ENCODE measurements around the gene WASL. TPM values are rescaled to one million over a fixed set of nuclear protein-coding genes. Genes with fewer than 3 reads are reported as not detected.

The WASL gene
- total and polyA plus RNA-seq, 2 of the 13 experiments (the other 11 are each of a cell fraction or from before 2014, with no cell fraction given) = 7.9 to 12.8 TPM

DNA sequence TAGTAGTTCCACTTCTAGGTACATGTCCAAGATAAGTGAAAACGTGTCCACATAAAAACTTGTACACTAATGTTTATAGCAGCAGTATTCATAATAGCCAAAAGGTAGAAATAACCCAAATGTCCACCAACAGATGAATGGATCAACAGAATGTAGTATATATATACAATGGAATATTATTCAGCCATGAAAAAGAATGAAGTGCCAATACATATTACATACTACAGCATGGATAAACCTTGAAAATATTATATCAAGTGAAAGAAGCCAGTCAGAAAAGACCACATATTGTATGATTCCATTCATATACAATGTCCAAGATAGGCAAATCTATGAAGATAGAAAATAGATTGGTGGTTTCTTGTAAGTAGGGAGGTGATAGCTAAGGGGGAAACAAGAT is 47.8 kb upstream of the WASL start:
- ATAC-seq (no peak), DNase-seq (ENCODE audit: low spot score) (no peak), FAIRE-seq (no peak)
- no peaks in the 10 kb centered on the region for H3K79me2 ChIP-seq (ENCODE audit: insufficient read depth, low read length)
- in situ Hi-C loops (cut with HindIII; ENCODE audit: extremely low pct_ligation_motif_present, low pct_unique_long_range_greater_than_20kb) = no loop called here
- TF ChIP-seq HMG20A (CRISPR knock-in tag; IDR thresholded peaks at IDR 0.05; ENCODE audit: borderline replicate concordance) (no peak), E2F5 (CRISPR knock-in tag; conservative IDR thresholded peaks at IDR 0.05) (no peak), CHD2 (IDR thresholded peaks at IDR 0.05; ENCODE audit: low read depth, low read length) (no peak)
- TF ChIP-seq, protein P1, sequence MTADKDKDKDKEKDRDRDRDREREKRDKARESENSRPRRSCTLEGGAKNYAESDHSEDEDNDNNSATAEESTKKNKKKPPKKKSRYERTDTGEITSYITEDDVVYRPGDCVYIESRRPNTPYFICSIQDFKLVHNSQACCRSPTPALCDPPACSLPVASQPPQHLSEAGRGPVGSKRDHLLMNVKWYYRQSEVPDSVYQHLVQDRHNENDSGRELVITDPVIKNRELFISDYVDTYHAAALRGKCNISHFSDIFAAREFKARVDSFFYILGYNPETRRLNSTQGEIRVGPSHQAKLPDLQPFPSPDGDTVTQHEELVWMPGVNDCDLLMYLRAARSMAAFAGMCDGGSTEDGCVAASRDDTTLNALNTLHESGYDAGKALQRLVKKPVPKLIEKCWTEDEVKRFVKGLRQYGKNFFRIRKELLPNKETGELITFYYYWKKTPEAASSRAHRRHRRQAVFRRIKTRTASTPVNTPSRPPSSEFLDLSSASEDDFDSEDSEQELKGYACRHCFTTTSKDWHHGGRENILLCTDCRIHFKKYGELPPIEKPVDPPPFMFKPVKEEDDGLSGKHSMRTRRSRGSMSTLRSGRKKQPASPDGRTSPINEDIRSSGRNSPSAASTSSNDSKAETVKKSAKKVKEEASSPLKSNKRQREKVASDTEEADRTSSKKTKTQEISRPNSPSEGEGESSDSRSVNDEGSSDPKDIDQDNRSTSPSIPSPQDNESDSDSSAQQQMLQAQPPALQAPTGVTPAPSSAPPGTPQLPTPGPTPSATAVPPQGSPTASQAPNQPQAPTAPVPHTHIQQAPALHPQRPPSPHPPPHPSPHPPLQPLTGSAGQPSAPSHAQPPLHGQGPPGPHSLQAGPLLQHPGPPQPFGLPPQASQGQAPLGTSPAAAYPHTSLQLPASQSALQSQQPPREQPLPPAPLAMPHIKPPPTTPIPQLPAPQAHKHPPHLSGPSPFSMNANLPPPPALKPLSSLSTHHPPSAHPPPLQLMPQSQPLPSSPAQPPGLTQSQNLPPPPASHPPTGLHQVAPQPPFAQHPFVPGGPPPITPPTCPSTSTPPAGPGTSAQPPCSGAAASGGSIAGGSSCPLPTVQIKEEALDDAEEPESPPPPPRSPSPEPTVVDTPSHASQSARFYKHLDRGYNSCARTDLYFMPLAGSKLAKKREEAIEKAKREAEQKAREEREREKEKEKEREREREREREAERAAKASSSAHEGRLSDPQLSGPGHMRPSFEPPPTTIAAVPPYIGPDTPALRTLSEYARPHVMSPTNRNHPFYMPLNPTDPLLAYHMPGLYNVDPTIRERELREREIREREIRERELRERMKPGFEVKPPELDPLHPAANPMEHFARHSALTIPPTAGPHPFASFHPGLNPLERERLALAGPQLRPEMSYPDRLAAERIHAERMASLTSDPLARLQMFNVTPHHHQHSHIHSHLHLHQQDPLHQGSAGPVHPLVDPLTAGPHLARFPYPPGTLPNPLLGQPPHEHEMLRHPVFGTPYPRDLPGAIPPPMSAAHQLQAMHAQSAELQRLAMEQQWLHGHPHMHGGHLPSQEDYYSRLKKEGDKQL (CRISPR knock-in tag; IDR thresholded peaks at IDR 0.05; ENCODE audit: low read depth) = no peak
- H3K4me3 ChIP-seq (replicated peaks in 1 of 3; ENCODE audit: insufficient read depth in 1 of 3, low read depth in 2 of 3, low read length in 3 of 3) = no peak overlapping the region
- no peaks in the 10 kb centered on the region for H3K9me3 ChIP-seq (ENCODE audit: low read length)
- BruUV-seq (replicated peaks) = no TSS peak
- no peak overlapping the region for H3K4me2 ChIP-seq (ENCODE audit: low read depth, low read length)
- no peaks in the 10 kb centered on the region for H3K27me3 ChIP-seq (ENCODE audit: control insufficient read depth in 1 of 2, insufficient read depth in 2 of 2, low read length in 2 of 2)
- peaks cover 40% of the 10 kb centered on the region for H3K4me1 ChIP-seq (ENCODE audit: insufficient read depth, low read length)
- no peaks in the 10 kb centered on the region for H4K20me1 ChIP-seq (ENCODE audit: insufficient read depth, low read length)
- H3K27ac ChIP-seq (ENCODE audit: extremely low read length, insufficient read depth, low read length) = no peak overlapping the region
- H3K36me3 ChIP-seq (replicated peaks in 1 of 2; ENCODE audit: control insufficient read depth in 1 of 2, insufficient read depth in 2 of 2, low read length in 2 of 2) = no peaks in the 10 kb centered on the region
- ChIA-PET CTCF (ENCODE audit: low intra/inter-chr PET ratio, low total read pairs) (no interaction called here), POLR2A (no interaction called here)
- H2AFZ ChIP-seq (ENCODE audit: low read length) = no peak overlapping the region
- intact Hi-C loops (cut with micrococcal nuclease; ENCODE audit: unreplicated experiment) = loop anchor here (5.0 kb wide), 2 partner anchors 94 to 164 kb away; no protein-coding TSS in a partner anchor
- no peak overlapping the region for H3K9ac ChIP-seq (ENCODE audit: insufficient read depth, low read depth, low read length)
- 12% methylated on average over 1 of the region's 1 CpG for WGBS (ENCODE audit: low lambda C conversion rate)
